ENCODE results near the gene DLEC1. TPM values are rescaled to one million over a fixed set of nuclear protein-coding genes. Genes with fewer than 3 reads are reported as not detected.
"Not testable (repeated sequence)": the region's sequence is repeated elsewhere in the genome, so short reads cannot be mapped to it uniquely, and the experiment has no call there.

The DLEC1 gene
- total RNA-seq, 4 donors from 2014 or later = 0.18 to 2.2 (median 0.75) TPM

- peak in 2 of 3 donors; percentile 31 to 51 for DNase-seq
- no peak overlapping the region for H3K4me3 ChIP-seq
- H3K4me1 ChIP-seq = peaks cover 0 to 66% (median 7%) of the 10 kb centered on the region in 4 donors
- H3K27ac ChIP-seq = peak overlapping the region in 2 of 4 donors; percentile 62 to 89
- no peaks in the 10 kb centered on the region for H3K9me3 ChIP-seq
- peaks cover 0 to 67% (median 0%) of the 10 kb centered on the region in 3 donors for H3K36me3 ChIP-seq
- no peaks in the 10 kb centered on the region for H3K27me3 ChIP-seq
- TF ChIP-seq POLR2A (IDR thresholded peaks at IDR 0.05) (no peak), CTCF (IDR thresholded peaks at IDR 0.05) (peak in 3 of 6 experiments; percentile 3 to 9 (median 6))
Measured at GRCh38 chr3:38131621-38132369, 92.8 kb downstream of the DLEC1 start.

GRCh38 chr3:38133209-38133556 lies 94.2 kb downstream of the DLEC1 start:
- DNase-seq = peak in 1 of 3 donors; percentile 44
- Histone ChIP-seq H3K36me3 (peaks cover 0 to 54% (median 0%) of the 10 kb centered on the region in 3 donors), H3K27me3 (no peaks in the 10 kb centered on the region), H3K4me3 (peak overlapping the region in 1 of 4 donors; percentile 27), H3K27ac (peak overlapping the region in 2 of 4 donors; percentile 58 to 89), H3K9me3 (no peaks in the 10 kb centered on the region), H3K4me1 (peaks cover 5 to 73% (median 7%) of the 10 kb centered on the region in 4 donors)
- TF ChIP-seq POLR2A (IDR thresholded peaks at IDR 0.05) (no peak), CTCF (IDR thresholded peaks at IDR 0.05) (no peak)

GRCh38 chr3:38133557-38134405 lies 94.8 kb downstream of the DLEC1 start:
- TF ChIP-seq POLR2A (IDR thresholded peaks at IDR 0.05) = peak in 1 of 2 donors; percentile 56
- TF ChIP-seq CTCF (IDR thresholded peaks at IDR 0.05) = no peak
- H3K27me3 ChIP-seq = no peaks in the 10 kb centered on the region
- H3K4me1 ChIP-seq = peaks cover 5 to 73% (median 7%) of the 10 kb centered on the region in 4 donors
- H3K9me3 ChIP-seq = no peaks in the 10 kb centered on the region
- H3K4me3 ChIP-seq = peak overlapping the region in 1 of 4 donors; percentile 27
- peak in 1 of 3 donors; percentile 63 for DNase-seq
- H3K27ac ChIP-seq = peak overlapping the region in 3 of 4 donors; percentile 56 to 89 (median 58)
- peaks cover 0 to 48% (median 0%) of the 10 kb centered on the region in 3 donors for H3K36me3 ChIP-seq

GRCh38 chr3:38134517-38135143 lies 95.6 kb downstream of the DLEC1 start:
- not testable (repeated sequence) for H3K27me3 ChIP-seq, DNase-seq, H3K9me3 ChIP-seq
- Histone ChIP-seq H3K4me1 (peaks cover 5 to 75% (median 12%) of the 10 kb centered on the region in 4 donors), H3K27ac (peak overlapping the region in 1 of 4 donors; percentile 89), H3K4me3 (peak overlapping the region in 1 of 4 donors; percentile 94), H3K36me3 (peaks cover 0 to 39% (median 0%) of the 10 kb centered on the region in 3 donors)

- H3K27me3 ChIP-seq, H3K9me3 ChIP-seq: not testable (repeated sequence)
- H3K27ac ChIP-seq = peak overlapping the region; percentile 86 to 94 (median 88)
- peak in 2 of 3 donors; percentile 19 to 43 for DNase-seq
- H3K4me1 ChIP-seq = peaks cover 0 to 79% (median 13%) of the 10 kb centered on the region in 4 donors
- H3K4me3 ChIP-seq = peak overlapping the region; percentile 77 to 96 (median 89)
- H3K36me3 ChIP-seq = peaks cover 0 to 38% (median 0%) of the 10 kb centered on the region in 3 donors
Measured at GRCh38 chr3:38135621-38136277, 96.7 kb downstream of the DLEC1 start.

GRCh38 chr3:38136393-38136776 lies 97.4 kb downstream of the DLEC1 start:
- no peaks in the 10 kb centered on the region for H3K9me3 ChIP-seq
- DNase-seq = peak in 2 of 3 donors; percentile 22 to 52
- H3K27ac ChIP-seq = peak overlapping the region; percentile 86 to 94 (median 88)

More at GRCh38 chr3:38136393-38136776, 97.4 kb downstream of the DLEC1 start:
- Histone ChIP-seq H3K27me3 (no peaks in the 10 kb centered on the region), H3K4me3 (peak overlapping the region; percentile 77 to 96 (median 89)), H3K36me3 (peaks cover 0 to 38% (median 0%) of the 10 kb centered on the region in 3 donors), H3K4me1 (peaks cover 0 to 73% (median 13%) of the 10 kb centered on the region in 4 donors)
- no peak for TF ChIP-seq POLR2A (IDR thresholded peaks at IDR 0.05)
- TF ChIP-seq CTCF (IDR thresholded peaks at IDR 0.05) = no peak
